ENCODE data around the gene CDH11. TPM values are rescaled to one million over a fixed set of nuclear protein-coding genes. Genes with fewer than 3 reads are reported as not detected.

Gene CDH11
- polyA plus RNA-seq, 1 donor (not counting 4 experiments of a cell fraction or from before 2014, with no cell fraction given), result 36.8 TPM

- no peaks in the 10 kb centered on the region for H4K20me1 ChIP-seq (ENCODE audit: control insufficient read depth, extremely low read depth, insufficient read depth, low read length)
- no peak for FAIRE-seq
These were observed 31.7 kb upstream of the CDH11 start for GRCh38 chr16:65153365-65154105.

GRCh38 chr16:65148804-65149203, 26.9 kb upstream of the CDH11 start:
- no peaks in the 10 kb centered on the region for H4K20me1 ChIP-seq (ENCODE audit: control insufficient read depth, extremely low read depth, insufficient read depth, low read length)
- no peaks in the 10 kb centered on the region for H3K9me3 ChIP-seq (ENCODE audit: control insufficient read depth, low read depth, low read length)
- no peak overlapping the region for H2AFZ ChIP-seq (ENCODE audit: control insufficient read depth, low read length)
- no peak overlapping the region for H3K4me3 ChIP-seq (ENCODE audit: control insufficient read depth in 2 of 3, extremely low read depth in 1 of 3, insufficient read depth in 2 of 3, low read depth in 1 of 3, low read length in 3 of 3)
- DNase-seq (ENCODE audit: low read depth, low spot score), result no peak
- H3K4me1 ChIP-seq (ENCODE audit: control insufficient read depth, extremely low read depth, insufficient read depth, low read length), result no peaks in the 10 kb centered on the region
- no peak for FAIRE-seq
- H3K27ac ChIP-seq (ENCODE audit: control insufficient read depth, insufficient read depth, low read length), result no peak overlapping the region
- dilution Hi-C loops (cut with MboI; ENCODE audit: extremely low pct_ligation_motif_present, low sequenced_read_pairs), result no loop called here
- H3K9ac ChIP-seq (ENCODE audit: control insufficient read depth, extremely low read depth, insufficient read depth, low read length), result no peak overlapping the region
- no peaks in the 10 kb centered on the region for H3K27me3 ChIP-seq (ENCODE audit: control insufficient read depth, extremely low read depth, insufficient read depth, low read length)
- no peak overlapping the region for H3K4me2 ChIP-seq (ENCODE audit: control insufficient read depth, extremely low read depth, insufficient read depth, low read depth, low read length)
- H3K79me2 ChIP-seq (ENCODE audit: control insufficient read depth, insufficient read depth, low read length), result no peaks in the 10 kb centered on the region
- TF ChIP-seq CTCF (optimal IDR thresholded peaks at IDR 0.05 in 1 of 3, IDR thresholded peaks at IDR 0.05 in 1 of 3, conservative IDR thresholded peaks at IDR 0.05 in 1 of 3; ENCODE audit: extremely low read depth in 1 of 3, insufficient read depth in 2 of 3, low read length in 3 of 3) (no peak), EZH2 (IDR thresholded peaks at IDR 0.05; ENCODE audit: low read length) (no peak)
- H3K9me1 ChIP-seq (ENCODE audit: control insufficient read depth, extremely low read depth, insufficient read depth, low read length), result no peaks in the 10 kb centered on the region
- no peaks in the 10 kb centered on the region for H3K36me3 ChIP-seq (ENCODE audit: control insufficient read depth in 2 of 2, extremely low read depth in 1 of 2, insufficient read depth in 2 of 2, low read length in 2 of 2)

More at GRCh38 chr16:65153365-65154105, 31.7 kb upstream of the CDH11 start:
- Histone ChIP-seq H3K27ac (ENCODE audit: control insufficient read depth, insufficient read depth, low read length) (no peak overlapping the region), H3K4me1 (ENCODE audit: control insufficient read depth, extremely low read depth, insufficient read depth, low read length) (no peaks in the 10 kb centered on the region), H3K4me3 (ENCODE audit: control insufficient read depth in 2 of 3, extremely low read depth in 1 of 3, insufficient read depth in 2 of 3, low read depth in 1 of 3, low read length in 3 of 3) (no peak overlapping the region), H3K9ac (ENCODE audit: control insufficient read depth, extremely low read depth, insufficient read depth, low read length) (no peak overlapping the region), H2AFZ (ENCODE audit: control insufficient read depth, low read length) (no peak overlapping the region), H3K9me3 (ENCODE audit: control insufficient read depth, low read depth, low read length) (no peaks in the 10 kb centered on the region), H3K36me3 (ENCODE audit: control insufficient read depth in 2 of 2, extremely low read depth in 1 of 2, insufficient read depth in 2 of 2, low read length in 2 of 2) (no peaks in the 10 kb centered on the region), H3K4me2 (ENCODE audit: control insufficient read depth, extremely low read depth, insufficient read depth, low read depth, low read length) (no peak overlapping the region), H3K9me1 (ENCODE audit: control insufficient read depth, extremely low read depth, insufficient read depth, low read length) (no peaks in the 10 kb centered on the region), H3K79me2 (ENCODE audit: control insufficient read depth, insufficient read depth, low read length) (no peaks in the 10 kb centered on the region), H3K27me3 (ENCODE audit: control insufficient read depth, extremely low read depth, insufficient read depth, low read length) (no peaks in the 10 kb centered on the region)
- dilution Hi-C loops (cut with MboI; ENCODE audit: extremely low pct_ligation_motif_present, low sequenced_read_pairs), result no loop called here
- TF ChIP-seq CTCF (optimal IDR thresholded peaks at IDR 0.05 in 1 of 3, IDR thresholded peaks at IDR 0.05 in 1 of 3, conservative IDR thresholded peaks at IDR 0.05 in 1 of 3; ENCODE audit: extremely low read depth in 1 of 3, insufficient read depth in 2 of 3, low read length in 3 of 3) (no peak), EZH2 (IDR thresholded peaks at IDR 0.05; ENCODE audit: low read length) (no peak)
- DNase-seq (ENCODE audit: low read depth, low spot score), result no peak
